Measurements from ENCODE around the gene ACOX2. TPM values are rescaled to one million over a fixed set of nuclear protein-coding genes. Genes with fewer than 3 reads are reported as not detected.

Gene ACOX2
- polyA plus RNA-seq, 3 donors: 2.4 to 2.5 (median 2.4) TPM

DNA sequence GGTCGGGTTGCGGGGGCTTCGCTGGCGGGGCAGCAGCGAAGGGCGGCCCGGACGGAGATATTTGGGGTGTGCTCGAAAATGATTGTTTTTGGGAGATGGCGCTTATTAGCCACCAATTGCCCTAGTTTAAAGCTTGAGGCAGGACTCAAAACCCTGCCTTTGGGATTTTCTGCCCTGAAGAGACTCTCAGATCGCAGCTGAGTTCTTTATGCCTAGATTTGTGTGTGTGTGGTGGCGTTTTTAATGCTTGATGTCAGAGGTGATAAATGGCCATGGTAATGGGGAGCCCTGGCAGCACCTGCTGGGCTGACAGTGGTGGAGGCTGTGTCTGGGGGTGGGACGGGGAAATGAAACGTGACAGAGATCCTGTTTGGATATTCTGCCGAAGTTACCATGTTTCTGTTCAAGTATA lies 44.5 kb downstream of the ACOX2 start:
- H2AFZ ChIP-seq (ENCODE audit: insufficient read depth, low read depth, low read length, poor library complexity, severe bottlenecking): peak overlapping the region; percentile 82
- Mint-ChIP-seq H3K4me1 (peaks cover 74% of the 10 kb centered on the region), H3K27me3 (ENCODE audit: low read depth in 3 of 3) (peaks cover 0 to 1% (median 1%) of the 10 kb centered on the region in 3 donors), H3K36me3 (peaks cover 15 to 20% of the 10 kb centered on the region in 2 donors), H3K27ac (peak overlapping the region; percentile 81 to 93 (median 88)), H3K9me3 (no peaks in the 10 kb centered on the region), H3K4me3 (peak overlapping the region; percentile 94 to 99)
- no peaks in the 10 kb centered on the region for H3K36me3 ChIP-seq (replicated peaks in 1 of 2; ENCODE audit: control insufficient read depth in 1 of 2, insufficient read depth in 2 of 2, low read length in 2 of 2)
- H3K9me3 ChIP-seq (replicated peaks in 1 of 2; ENCODE audit: control insufficient read depth in 1 of 2, insufficient read depth in 1 of 2, low read length in 2 of 2): no peaks in the 10 kb centered on the region
- no peaks in the 10 kb centered on the region for H3K27me3 ChIP-seq (ENCODE audit: control insufficient read depth in 2 of 2, insufficient read depth in 2 of 2, low read length in 2 of 2)
- under 1% methylated on average over 15 of the region's 15 CpGs for WGBS (ENCODE audit: insufficient coverage)
- no peak for DNase-seq
- TF ChIP-seq, protein P1, sequence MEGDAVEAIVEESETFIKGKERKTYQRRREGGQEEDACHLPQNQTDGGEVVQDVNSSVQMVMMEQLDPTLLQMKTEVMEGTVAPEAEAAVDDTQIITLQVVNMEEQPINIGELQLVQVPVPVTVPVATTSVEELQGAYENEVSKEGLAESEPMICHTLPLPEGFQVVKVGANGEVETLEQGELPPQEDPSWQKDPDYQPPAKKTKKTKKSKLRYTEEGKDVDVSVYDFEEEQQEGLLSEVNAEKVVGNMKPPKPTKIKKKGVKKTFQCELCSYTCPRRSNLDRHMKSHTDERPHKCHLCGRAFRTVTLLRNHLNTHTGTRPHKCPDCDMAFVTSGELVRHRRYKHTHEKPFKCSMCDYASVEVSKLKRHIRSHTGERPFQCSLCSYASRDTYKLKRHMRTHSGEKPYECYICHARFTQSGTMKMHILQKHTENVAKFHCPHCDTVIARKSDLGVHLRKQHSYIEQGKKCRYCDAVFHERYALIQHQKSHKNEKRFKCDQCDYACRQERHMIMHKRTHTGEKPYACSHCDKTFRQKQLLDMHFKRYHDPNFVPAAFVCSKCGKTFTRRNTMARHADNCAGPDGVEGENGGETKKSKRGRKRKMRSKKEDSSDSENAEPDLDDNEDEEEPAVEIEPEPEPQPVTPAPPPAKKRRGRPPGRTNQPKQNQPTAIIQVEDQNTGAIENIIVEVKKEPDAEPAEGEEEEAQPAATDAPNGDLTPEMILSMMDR (IDR thresholded peaks at IDR 0.05): no peak
- peaks cover 50% of the 10 kb centered on the region for H4K20me1 ChIP-seq (ENCODE audit: insufficient read depth, low read length)
- H3K4me3 ChIP-seq (replicated peaks in 1 of 3; ENCODE audit: low read depth in 2 of 3, low read length in 3 of 3): peak overlapping the region; percentile 69 to 92 (median 90)
- peaks cover 72% of the 10 kb centered on the region for H3K79me2 ChIP-seq (ENCODE audit: insufficient read depth, low read length)
- H3K9ac ChIP-seq (ENCODE audit: insufficient read depth, low read length, poor library complexity, severe bottlenecking): peak overlapping the region; percentile 79
- H3K4me2 ChIP-seq (replicated peaks; ENCODE audit: extremely low read depth, low read length, poor library complexity, severe bottlenecking): peak overlapping the region; percentile 93
- intact Hi-C loops (cut with micrococcal nuclease): loop anchor here (2.0 to 10.0 kb wide), 5 partner anchors 35 to 158 kb away; partner anchors contain the start of genes PDHB (in 1 of the 2) and PXK (in 1 of the 2)
- peaks cover 33 to 59% of the 10 kb centered on the region in 2 donors for H3K4me1 ChIP-seq (ENCODE audit: control insufficient read depth in 1 of 2, insufficient read depth in 2 of 2, low read length in 2 of 2)
- H3K27ac ChIP-seq (ENCODE audit: low read depth in 1 of 2, low read length in 2 of 2): peak overlapping the region in 1 of 2 donors; percentile 80

DNA sequence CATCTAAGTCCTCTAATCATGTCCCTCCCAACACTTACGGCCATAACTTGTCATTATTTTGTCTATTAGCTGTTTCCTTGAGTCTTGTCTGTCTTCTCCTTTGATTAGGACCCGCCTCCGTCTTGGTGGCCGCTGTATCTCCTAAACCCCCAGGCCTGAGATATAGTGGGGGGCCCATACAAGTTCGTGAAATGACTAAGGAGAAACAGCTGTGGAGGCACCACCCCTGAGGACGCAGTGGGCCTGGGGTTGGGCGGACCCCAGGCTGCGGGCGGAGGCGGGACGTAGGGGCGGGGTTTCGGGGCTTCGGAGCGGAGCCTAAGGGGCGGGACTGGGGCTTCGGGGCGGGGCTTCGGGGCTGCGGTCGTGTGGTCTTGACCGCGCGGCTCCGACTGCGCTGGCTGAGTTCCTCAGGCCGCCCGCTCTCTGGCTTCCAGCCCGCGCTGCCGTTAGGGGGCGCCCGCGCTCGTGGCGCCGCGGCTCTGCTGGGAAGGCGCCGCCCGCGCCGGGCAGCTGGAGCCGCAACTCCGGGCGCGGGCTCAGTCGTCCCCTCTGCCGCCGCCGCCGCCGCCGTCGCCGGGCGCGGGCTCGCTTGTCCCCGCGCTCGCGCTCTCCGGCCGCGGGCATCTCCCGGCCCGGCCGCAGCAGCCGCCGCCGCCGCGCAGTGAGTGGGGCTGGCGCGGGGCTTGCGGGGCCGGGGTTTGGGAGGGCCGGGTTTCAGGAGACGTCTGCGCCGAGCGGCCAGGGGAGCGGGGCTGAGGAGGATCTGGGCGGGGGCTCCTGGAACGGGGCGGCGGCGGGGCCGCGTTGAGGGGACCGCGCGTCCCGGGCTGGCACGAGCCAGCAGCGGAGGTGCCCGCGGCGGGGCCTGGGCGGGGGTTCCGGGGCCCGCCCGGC lies 45.2 kb downstream of the ACOX2 start, which contains the start of gene KCTD6:
Gene KCTD6, plus strand, starts transcription at position 591 of the 897 bp plus-strand sequence. CDS start 6,660 bp downstream, outside the sequence.
- Histone ChIP-seq H4K20me1 (ENCODE audit: insufficient read depth, low read length) (peaks cover 42% of the 10 kb centered on the region), H3K27me3 (ENCODE audit: control insufficient read depth in 2 of 2, insufficient read depth in 2 of 2, low read length in 2 of 2) (no peaks in the 10 kb centered on the region), H3K4me2 (replicated peaks; ENCODE audit: extremely low read depth, low read length, poor library complexity, severe bottlenecking) (peak within 1 kb of the TSS; percentile 93), H3K9ac (ENCODE audit: insufficient read depth, low read length, poor library complexity, severe bottlenecking) (peak within 1 kb of the TSS; percentile 79), H3K79me2 (ENCODE audit: insufficient read depth, low read length) (peaks cover 67% of the 10 kb centered on the region), H3K36me3 (replicated peaks in 1 of 2; ENCODE audit: control insufficient read depth in 1 of 2, insufficient read depth in 2 of 2, low read length in 2 of 2) (no peaks in the 10 kb centered on the region), H3K4me3 (replicated peaks in 1 of 3; ENCODE audit: low read depth in 2 of 3, low read length in 3 of 3) (peak within 1 kb of the TSS; percentile 69 to 92 (median 90)), H3K27ac (ENCODE audit: low read depth in 1 of 2, low read length in 2 of 2) (peak within 1 kb of the TSS; percentile 47 to 85), H3K4me1 (ENCODE audit: control insufficient read depth in 1 of 2, insufficient read depth in 2 of 2, low read length in 2 of 2) (peaks cover 41 to 66% of the 10 kb centered on the region in 2 donors), H2AFZ (ENCODE audit: insufficient read depth, low read depth, low read length, poor library complexity, severe bottlenecking) (peak within 1 kb of the TSS; percentile 82), H3K9me3 (replicated peaks in 1 of 2; ENCODE audit: control insufficient read depth in 1 of 2, insufficient read depth in 1 of 2, low read length in 2 of 2) (no peaks in the 10 kb centered on the region)
- peaks cover 0 to 2% (median 0%) of the 10 kb centered on the region in 7 donors for H3K9me3 Mint-ChIP-seq
- peak; percentile 93 to 95 (median 95) for DNase-seq
- peaks cover 0 to 1% (median 1%) of the 10 kb centered on the region in 3 donors for H3K27me3 Mint-ChIP-seq (ENCODE audit: low read depth in 3 of 3)
- peaks cover 17 to 20% of the 10 kb centered on the region in 2 donors for H3K36me3 Mint-ChIP-seq
- peaks cover 74% of the 10 kb centered on the region for H3K4me1 Mint-ChIP-seq
- intact Hi-C loops (cut with micrococcal nuclease): loop anchor here (2.0 to 10.0 kb wide), 5 partner anchors 34 to 157 kb away; partner anchors contain the start of genes PDHB (in 1 of the 2) and PXK (in 1 of the 2)
- TF ChIP-seq, protein P1 (IDR thresholded peaks at IDR 0.05): peak; percentile 60
- H3K27ac Mint-ChIP-seq: peak within 1 kb of the TSS; percentile 88 to 98 (median 92)
- H3K4me3 Mint-ChIP-seq: peak within 1 kb of the TSS; percentile 94 to 99
- under 1% methylated on average over 103 of the region's 104 CpGs for WGBS (ENCODE audit: insufficient coverage)
